Ureter (tissue), 1 donor: ENCODE results near the gene ZNF562. TPM values are rescaled to one million over a fixed set of nuclear protein-coding genes. Genes with fewer than 3 reads are reported as not detected.

ENCODE experiments used
- DNase-seq: peaks from one replicate; pipeline ENCODE4 v3.0.0-alpha.2; 2020; ENCODE audit warnings: low spot score
- total RNA-seq: library from RNA; stranded (reverse); gene quantifications from one replicate; pipeline ENCODE4 v1.2.4, GENCODE V29; 2023
- donor health status: DM: yes; HTN: yes; CAD: no.

The ZNF562 gene
- total RNA-seq, 1 donor from 2014 or later = 85.7 TPM

- no peak for DNase-seq
Observed at GRCh38 chr19:9644472-9644871, 30.4 kb downstream of the ZNF562 start.

GRCh38 chr19:9641810-9642209, 33.1 kb downstream of the ZNF562 start:
- DNase-seq = no peak

- DNase-seq = no peak
Observed at GRCh38 chr19:9640956-9641355, 33.9 kb downstream of the ZNF562 start.

- no peak for DNase-seq
Observed at GRCh38 chr19:9636018-9636417, 38.9 kb downstream of the ZNF562 start.

- DNase-seq = no peak
Observed at GRCh38 chr19:9627856-9628255, 47.0 kb downstream of the ZNF562 start.

- peak; percentile 59 for DNase-seq
Observed at GRCh38 chr19:9622531-9622930, 52.4 kb downstream of the ZNF562 start.

- peak; percentile 85 for DNase-seq
Observed at GRCh38 chr19:9621156-9622037, 53.5 kb downstream of the ZNF562 start, which contains the start of gene ZNF561. ZNF561 (minus strand) TSS chr19:9621232; CDS start chr19:9619456, 1,776 bp downstream.

- DNase-seq = no peak
Observed at GRCh38 chr19:9620842-9621155, 54.1 kb downstream of the ZNF562 start.

- no peak for DNase-seq
Observed at GRCh38 chr19:9615844-9616243, 59.1 kb downstream of the ZNF562 start.

- no peak for DNase-seq
Observed at GRCh38 chr19:9610484-9611113, 64.3 kb downstream of the ZNF562 start.

GRCh38 chr19:9608912-9609311, 66.0 kb downstream of the ZNF562 start:
- no peak for DNase-seq

- DNase-seq = no peak
Observed at GRCh38 chr19:9597027-9597426, 77.9 kb downstream of the ZNF562 start.

Other genes with a start within 250 kb of the ZNF562 start
- gene ZNF266, start 239.5 kb downstream of the ZNF562 start, total RNA-seq = 40.5 TPM
- not detected for gene ZNF560, start 176.5 kb downstream of the ZNF562 start, total RNA-seq
- gene ZNF426, start 136.5 kb downstream of the ZNF562 start, total RNA-seq = 20.5 TPM
- 67.3 TPM for gene ZNF121, start 90.6 kb downstream of the ZNF562 start, total RNA-seq
- 80.3 TPM for gene ZNF561, start 53.9 kb downstream of the ZNF562 start, total RNA-seq
- 62.7 TPM for gene ZNF846, start 93.6 kb upstream of the ZNF562 start, total RNA-seq
- 28.2 TPM for gene FBXL12, start 144.0 kb upstream of the ZNF562 start, total RNA-seq
- gene UBL5, start 152.8 kb upstream of the ZNF562 start, total RNA-seq = 315 TPM
- 52.8 TPM for gene PIN1, start 160.2 kb upstream of the ZNF562 start, total RNA-seq